NT2/D1 (cell line): Measurements from ENCODE around the gene ABI3.

Experiments used
- YY1 ChIP-seq: IDR thresholded peaks from 2 replicates; pipeline ENCODE4 v1.6.1; 2011; ENCODE audit not compliant: insufficient read length, insufficient read depth
- ZNF274 ChIP-seq: IDR thresholded peaks from 2 replicates; pipeline ENCODE4 v1.6.1; 2011; ENCODE audit warnings: mild to moderate bottlenecking, low read depth, low read length

GRCh38 chr17:49224997-49225337 is 14.5 kb downstream of the ABI3 start:
- TF ChIP-seq ZNF274, result no peak
- no peak for TF ChIP-seq YY1
